HG02610 (cell line): ENCODE measurements around the gene ACYP1.

Source experiments
- ATAC-seq: cut with Tn5 transposase; IDR thresholded peaks from one replicate; pipeline ENCODE4 v1.9.1; 2021; ENCODE audit warnings: mild to moderate bottlenecking, moderate library complexity; ENCODE audit not compliant: unreplicated experiment

ACYP1 gene

DNA sequence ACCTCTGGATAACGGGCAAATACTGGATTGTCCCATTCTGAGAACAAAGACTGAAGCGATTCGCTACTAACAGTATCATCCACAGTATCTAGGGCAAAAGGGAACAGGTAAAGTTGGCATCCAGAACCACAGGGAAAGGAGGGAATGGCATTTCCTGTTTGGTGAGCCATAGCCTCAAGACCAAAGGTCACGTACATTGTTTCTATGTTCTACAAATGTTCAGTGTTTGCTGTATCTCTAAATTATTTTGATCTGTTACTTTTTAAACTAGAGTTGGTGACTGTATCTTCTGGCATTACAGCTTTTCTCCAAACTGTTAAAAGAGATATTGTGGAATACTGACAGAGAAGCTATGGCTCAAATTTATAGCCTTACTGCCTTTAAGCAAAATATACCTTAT lies 22.2 kb downstream of the ACYP1 start:
- ATAC-seq: no peak

GRCh38 chr14:75040959-75041358 lies 22.9 kb downstream of the ACYP1 start:
- no peak for ATAC-seq

- no peak for ATAC-seq
These were observed 23.3 kb downstream of the ACYP1 start for GRCh38 chr14:75040507-75040906.

DNA sequence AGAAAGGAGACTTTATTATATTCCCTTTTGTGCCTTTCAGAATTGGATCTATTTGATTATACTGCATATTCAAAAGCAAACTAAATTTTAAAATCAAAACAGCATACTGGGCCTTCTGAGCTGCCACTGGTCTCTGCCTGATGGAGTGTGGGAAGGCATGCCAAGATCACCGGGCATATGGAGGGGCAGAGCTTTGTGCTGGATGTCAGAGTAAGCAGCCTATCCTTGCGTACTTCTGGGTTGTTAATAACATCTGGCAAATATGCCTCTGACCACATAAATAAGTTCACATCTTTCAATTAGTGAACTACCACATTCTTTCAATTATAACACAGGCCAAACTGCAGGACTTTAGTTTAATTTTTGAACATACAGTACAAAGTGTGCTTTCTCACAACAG lies 30.9 kb downstream of the ACYP1 start:
- no peak for ATAC-seq

DNA sequence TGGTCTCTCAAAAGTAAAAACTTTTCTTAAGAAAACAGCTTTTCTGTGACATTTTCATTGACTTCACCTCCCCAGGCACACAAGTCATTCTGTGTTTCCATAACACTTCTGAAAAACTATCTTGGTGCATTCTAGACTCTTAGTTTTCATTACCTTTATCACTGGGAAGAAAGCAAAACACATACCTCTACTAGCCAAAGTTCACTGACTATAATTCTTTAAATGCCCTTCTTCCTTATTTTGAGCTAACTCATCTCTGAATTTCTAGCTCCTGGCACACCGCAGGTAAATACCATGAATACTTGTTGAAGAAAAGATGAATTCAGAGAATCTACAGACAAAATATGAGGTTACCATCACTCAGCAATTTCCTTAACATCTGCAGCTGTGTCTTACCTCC lies 33.7 kb downstream of the ACYP1 start:
- no peak for ATAC-seq

- ATAC-seq: no peak
These were observed 37.9 kb downstream of the ACYP1 start for GRCh38 chr14:75025876-75026275.

DNA sequence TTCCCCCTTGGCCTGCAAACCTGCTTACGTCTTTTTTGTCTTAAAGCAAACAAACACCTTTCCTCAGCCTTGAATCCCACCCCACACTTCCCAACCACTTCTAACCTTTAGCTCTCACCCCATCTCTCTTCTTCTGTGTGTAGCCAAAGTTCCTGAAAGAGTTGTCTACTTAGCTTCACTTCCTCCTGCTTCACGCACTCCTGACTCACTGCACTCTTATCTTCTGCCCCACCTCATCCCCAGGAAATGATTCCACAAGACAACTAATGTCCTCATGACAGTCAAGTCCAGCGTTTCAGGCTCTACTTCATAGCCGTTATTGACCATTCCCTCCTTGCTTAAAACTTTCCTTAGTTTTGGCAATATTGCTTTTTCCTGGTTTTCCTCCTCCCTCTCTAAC lies 38.7 kb downstream of the ACYP1 start:
- no peak for ATAC-seq

GRCh38 chr14:75023108-75023507 lies 40.7 kb downstream of the ACYP1 start:
- no peak for ATAC-seq

DNA sequence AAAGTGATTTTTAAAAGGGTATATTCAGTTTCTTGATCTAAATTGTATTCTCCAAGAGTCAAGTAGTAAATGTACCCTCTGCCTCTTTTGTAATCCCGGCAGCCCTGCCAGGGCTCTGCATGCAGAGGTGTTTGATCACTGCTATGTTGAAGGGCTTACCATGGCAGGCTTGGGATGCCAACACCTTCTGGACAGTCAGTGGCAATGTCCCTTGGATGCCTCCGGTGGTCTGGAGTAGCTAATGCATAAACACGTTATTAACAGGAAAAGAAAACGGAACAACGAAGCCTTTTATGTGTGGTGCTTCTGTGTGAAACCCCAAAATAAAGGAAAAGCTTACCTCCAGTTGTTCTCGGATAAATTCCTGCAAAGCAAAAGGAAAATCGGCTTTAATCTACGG lies 41.2 kb downstream of the ACYP1 start:
- no peak for ATAC-seq

GRCh38 chr14:75018694-75019093 lies 45.1 kb downstream of the ACYP1 start:
- ATAC-seq: no peak

GRCh38 chr14:75016815-75017214 lies 47.0 kb downstream of the ACYP1 start:
- ATAC-seq: no peak

DNA sequence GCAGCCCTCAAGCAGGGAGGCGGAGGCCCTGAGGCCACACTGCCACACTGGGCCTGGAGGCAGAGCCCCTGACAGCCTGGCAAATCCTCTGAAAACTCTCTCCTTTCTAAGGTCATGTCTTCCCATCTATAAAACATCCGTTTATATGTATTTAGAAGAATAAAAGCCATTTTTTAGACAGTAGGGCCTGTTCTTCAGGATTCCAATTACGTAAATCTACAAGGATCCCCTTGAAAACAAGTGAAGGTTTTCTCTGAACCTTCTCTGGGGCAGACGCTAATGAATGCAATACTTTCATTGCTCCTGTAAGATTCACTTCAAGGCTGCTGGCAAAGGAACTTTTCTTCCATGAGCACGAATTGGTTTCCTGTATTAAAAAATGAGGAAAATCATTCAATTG lies 48.3 kb downstream of the ACYP1 start:
- ATAC-seq: no peak

- no peak for ATAC-seq
These were observed 50.5 kb downstream of the ACYP1 start for GRCh38 chr14:75013290-75013689.

GRCh38 chr14:75011356-75011994 lies 52.3 kb downstream of the ACYP1 start:
- no peak for ATAC-seq

- no peak for ATAC-seq
These were observed 53.2 kb downstream of the ACYP1 start for GRCh38 chr14:75010472-75011093.

GRCh38 chr14:75009176-75009575 lies 54.6 kb downstream of the ACYP1 start:
- no peak for ATAC-seq

DNA sequence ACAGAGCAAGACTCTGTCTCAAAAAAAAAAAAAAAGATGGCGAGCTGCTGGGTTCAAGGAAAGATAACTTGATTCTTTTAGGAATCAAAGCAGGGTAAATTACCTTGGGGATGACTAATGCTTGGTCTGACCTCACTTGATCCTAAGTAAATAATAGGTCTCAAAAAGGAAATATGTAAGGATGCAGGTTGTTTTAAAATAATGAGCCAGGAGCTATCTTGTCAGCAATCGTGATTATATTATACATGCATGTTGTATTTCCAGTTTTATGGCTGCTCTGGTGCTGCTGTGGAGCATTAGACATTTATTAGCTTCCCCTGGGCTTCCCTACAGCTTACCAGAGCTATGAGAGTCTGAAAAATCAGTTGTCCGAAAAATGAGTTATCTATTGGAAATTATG lies 58.5 kb downstream of the ACYP1 start:
- ATAC-seq: no peak

- no peak for ATAC-seq
These were observed 60.4 kb downstream of the ACYP1 start for GRCh38 chr14:75003250-75004027.
